GM20431 (cell line): ENCODE measurements around the gene DHX35.

Experiments used
- in situ Hi-C: fragments of 300-500 bp; cut with MseI, MboI; formaldehyde crosslinking; loops from one replicate; pipeline ENCODE4 v1.15.0; 2020; ENCODE audit warnings: low sequenced_read_pairs; ENCODE audit not compliant: unreplicated experiment

DHX35 gene, protein sequence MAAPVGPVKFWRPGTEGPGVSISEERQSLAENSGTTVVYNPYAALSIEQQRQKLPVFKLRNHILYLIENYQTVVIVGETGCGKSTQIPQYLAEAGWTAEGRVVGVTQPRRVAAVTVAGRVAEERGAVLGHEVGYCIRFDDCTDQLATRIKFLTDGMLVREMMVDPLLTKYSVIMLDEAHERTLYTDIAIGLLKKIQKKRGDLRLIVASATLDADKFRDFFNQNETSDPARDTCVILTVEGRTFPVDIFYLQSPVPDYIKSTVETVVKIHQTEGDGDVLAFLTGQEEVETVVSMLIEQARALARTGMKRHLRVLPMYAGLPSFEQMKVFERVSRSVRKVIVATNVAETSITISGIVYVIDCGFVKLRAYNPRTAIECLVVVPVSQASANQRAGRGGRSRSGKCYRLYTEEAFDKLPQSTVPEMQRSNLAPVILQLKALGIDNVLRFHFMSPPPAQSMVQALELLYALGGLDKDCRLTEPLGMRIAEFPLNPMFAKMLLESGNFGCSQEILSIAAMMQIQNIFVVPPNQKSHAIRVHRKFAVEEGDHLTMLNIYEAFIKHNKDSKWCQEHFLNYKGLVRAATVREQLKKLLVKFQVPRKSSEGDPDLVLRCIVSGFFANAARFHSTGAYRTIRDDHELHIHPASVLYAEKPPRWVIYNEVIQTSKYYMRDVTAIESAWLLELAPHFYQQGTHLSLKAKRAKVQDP

DNA sequence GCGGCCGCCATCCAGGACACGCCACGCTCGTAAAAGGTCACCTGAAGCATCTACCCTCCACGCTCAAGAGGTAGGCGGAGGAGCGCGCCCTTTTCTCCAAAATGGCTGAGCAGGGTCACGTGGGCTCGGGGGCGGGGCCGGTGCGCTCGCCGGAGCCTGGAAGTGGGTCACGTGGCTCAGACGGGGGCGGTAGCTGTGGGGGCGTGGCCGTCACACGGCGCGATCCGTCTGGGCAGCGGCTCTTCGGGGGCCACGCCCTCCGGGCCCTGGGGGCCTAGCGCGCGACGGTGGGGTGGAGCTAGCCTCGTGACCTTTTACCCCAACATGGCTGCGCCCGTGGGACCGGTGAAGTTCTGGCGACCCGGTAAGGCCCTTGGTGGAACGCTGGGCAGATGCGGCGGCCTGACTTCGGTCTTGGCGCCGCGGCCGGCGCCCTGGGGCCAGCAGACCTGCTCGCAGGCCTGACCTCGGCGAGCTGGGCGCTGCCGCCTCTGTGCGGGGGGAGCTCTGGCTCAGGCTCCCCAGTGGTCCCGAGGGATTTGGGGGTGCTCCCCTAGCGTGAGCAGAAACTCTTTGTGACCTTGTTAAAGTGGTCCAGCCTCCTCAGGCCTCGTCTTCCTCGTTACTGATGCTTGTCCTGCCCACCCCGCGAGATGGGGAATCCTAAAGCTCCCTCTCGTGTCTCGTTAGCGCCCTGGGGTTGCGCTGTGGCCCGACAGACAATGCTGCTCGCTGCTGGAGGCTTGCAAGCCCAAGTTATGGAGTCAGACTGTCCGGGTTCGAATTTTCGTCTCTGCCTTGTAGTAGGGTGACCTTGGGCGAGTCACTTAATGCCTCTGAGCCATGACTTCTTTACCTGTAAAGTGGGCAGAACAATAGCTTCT lies at the start of gene DHX35:
TSS of gene DHX35 (plus strand) at position 301 of the 884 bp plus-strand sequence. CDS start at position 325, 24 bp downstream.
- in situ Hi-C loops, result no loop called here

DNA sequence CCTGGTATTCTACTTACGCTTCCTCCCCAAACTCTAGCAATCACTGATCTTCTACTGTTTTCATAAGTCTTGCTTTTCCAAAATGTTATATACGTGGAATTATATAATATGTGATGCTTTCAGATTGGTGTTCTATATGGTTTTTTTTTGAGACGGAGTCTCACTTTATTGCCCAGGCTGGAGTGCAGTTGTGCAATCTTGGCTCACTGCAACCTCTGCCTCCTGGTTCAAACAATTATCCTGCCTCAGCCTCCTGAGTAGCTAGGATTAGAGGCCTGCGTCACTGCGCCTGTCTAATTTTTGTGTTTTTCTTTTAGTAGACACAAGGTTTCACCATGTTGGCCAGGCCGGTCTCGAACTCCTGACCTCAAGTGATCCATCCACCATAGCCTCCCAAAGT lies 46.8 kb upstream of the DHX35 start:
- in situ Hi-C loops, result loop anchor here (25.0 kb wide), 1 partner anchor 253 kb away; no protein-coding TSS in a partner anchor

- in situ Hi-C loops, result loop anchor here (25.0 kb wide), 1 partner anchor 255 kb away; no protein-coding TSS in a partner anchor
Measured at GRCh38 chr20:38917657-38918056, 44.5 kb upstream of the DHX35 start.

DNA sequence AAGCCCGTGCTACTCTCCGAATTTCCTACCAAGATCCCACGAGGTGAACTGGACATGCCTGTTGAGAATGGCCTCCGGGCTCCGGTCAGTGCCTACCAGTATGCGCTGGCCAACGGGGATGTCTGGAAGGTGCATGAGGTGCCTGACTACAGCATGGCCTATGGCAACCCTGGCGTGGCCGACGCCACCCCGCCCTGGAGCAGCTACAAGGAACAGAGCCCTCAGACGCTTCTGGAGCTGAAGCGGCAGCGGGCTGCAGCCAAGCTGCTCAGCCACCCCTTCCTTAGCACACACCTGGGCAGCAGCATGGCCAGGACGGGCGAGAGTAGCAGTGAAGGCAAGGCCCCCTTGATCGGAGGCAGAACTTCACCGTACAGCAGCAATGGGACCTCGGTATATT lies 44.0 kb upstream of the DHX35 start:
- in situ Hi-C loops, result loop anchor here (25.0 kb wide), 1 partner anchor 256 kb away; no protein-coding TSS in a partner anchor

- in situ Hi-C loops, result loop anchor here (25.0 kb wide), 1 partner anchor 257 kb away; no protein-coding TSS in a partner anchor
Measured at GRCh38 chr20:38919683-38920082, 42.5 kb upstream of the DHX35 start.

DNA sequence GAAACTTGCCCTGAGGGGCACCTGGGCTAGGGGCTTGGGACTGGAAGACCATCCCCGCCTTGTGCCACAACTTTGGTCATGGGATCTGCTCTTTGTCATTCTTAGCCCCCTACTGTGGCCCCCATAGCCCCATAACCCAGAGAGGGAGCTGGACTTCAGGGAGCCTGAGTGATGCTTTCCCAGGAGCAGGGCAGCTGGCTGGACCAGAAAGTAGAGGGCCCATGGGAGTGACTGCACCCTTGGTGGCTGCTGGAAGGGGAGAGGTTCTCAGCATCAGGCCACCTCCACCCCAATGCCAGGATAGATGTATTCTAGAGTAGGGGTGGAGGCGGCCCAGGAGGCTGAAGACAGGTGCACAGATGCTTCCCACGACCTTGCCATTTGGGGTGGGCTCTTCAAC lies 41.7 kb upstream of the DHX35 start:
- in situ Hi-C loops, result loop anchor here (25.0 kb wide), 1 partner anchor 258 kb away; no protein-coding TSS in a partner anchor

- in situ Hi-C loops, result loop anchor here (25.0 kb wide), 1 partner anchor 259 kb away; no protein-coding TSS in a partner anchor
Measured at GRCh38 chr20:38920851-38921250, 41.3 kb upstream of the DHX35 start.

DNA sequence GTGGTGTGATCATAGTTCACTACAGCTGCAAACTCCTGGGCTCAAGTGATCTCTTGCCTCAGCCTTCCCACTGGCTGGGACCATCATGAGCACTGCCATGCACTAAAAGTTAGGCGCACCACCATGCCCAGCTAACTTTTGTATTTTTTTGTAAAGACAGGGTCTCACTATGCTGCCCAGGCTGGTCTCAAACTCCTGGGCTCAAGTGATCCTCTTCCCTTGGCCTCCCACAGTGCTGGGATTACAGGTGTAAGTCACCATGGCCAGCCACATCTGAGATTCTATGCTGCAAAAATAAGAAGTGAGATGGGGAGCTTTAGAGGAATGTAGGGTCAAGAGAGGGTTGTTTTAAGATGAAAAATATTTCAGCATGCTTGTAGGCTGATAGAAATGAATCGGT lies 37.4 kb upstream of the DHX35 start:
- in situ Hi-C loops, result loop anchor here (25.0 kb wide), 1 partner anchor 262 kb away; no protein-coding TSS in a partner anchor

DNA sequence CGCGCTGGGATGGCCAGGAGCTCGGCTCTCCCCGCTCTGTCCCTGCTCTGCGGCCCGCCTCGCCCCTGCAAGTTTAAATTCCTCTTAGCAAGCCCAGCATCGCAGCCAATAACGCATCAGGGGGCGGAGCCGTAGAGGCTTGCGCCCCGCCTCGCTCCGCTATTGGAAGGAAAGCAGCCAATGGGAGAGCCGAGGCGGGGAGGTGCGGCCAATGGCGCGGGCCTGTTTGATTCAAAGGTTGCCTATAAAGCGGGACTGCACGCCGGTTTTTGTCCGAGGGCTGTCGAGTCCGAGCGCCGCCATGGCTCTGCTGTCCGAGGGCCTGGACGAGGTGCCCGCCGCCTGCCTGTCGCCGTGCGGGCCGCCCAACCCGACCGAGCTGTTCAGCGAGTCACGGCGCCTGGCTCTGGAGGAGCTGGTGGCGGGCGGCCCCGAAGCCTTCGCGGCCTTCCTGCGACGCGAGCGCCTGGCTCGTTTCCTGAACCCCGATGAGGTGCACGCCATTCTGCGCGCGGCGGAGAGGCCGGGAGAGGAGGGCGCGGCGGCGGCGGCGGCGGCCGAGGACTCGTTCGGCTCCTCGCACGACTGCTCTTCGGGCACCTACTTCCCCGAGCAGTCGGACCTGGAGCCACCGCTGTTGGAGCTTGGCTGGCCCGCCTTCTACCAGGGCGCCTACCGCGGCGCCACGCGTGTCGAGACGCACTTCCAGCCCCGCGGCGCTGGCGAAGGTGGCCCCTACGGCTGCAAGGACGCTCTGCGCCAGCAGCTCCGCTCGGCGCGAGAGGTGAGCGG lies 35.8 kb upstream of the DHX35 start, which contains the start of gene FAM83D:
TSS of gene FAM83D (plus strand) at position 276 of the 792 bp plus-strand sequence. CDS start at position 302, 26 bp downstream.
- in situ Hi-C loops, result no loop called here

GRCh38 chr20:38926934-38927616 lies 35.1 kb upstream of the DHX35 start:
- in situ Hi-C loops, result no loop called here

- in situ Hi-C loops, result no loop called here
Measured at GRCh38 chr20:38927902-38928578, 34.1 kb upstream of the DHX35 start.

- in situ Hi-C loops, result no loop called here
Measured at GRCh38 chr20:38930242-38930569, 31.9 kb upstream of the DHX35 start.

GRCh38 chr20:38931984-38932383 lies 30.2 kb upstream of the DHX35 start:
- in situ Hi-C loops, result no loop called here

DNA sequence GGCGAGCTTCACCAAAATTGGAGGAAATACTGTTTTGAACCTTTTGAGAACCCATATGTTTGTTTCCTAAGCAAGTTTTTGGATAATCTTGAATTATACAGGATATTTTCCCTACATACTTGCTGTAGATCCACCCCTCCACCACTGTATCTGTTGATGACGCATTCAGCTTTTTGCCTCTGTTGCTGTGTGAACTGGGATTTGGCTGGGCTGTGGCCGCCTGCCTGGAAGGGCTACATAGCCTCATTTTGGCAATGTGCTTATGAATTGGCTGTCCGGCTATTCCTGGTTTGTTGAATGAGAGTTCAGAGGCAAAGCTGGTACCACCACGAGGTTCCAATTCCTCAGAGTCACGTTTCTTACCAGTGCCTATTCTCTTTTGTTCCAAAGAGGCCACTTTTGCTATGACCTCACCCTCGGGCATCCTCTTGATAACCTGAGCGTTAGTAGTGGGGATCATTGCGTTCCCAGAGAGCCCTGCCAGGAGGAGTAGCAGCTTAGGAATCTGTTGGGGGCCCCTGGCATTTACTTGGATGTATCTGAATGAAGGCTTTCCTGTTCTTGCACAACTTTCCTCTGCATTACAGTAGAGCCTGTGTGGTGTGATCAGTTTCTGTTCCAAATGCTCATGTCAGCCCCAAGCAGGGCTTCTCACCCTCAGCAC lies 29.6 kb upstream of the DHX35 start:
- in situ Hi-C loops, result no loop called here

DNA sequence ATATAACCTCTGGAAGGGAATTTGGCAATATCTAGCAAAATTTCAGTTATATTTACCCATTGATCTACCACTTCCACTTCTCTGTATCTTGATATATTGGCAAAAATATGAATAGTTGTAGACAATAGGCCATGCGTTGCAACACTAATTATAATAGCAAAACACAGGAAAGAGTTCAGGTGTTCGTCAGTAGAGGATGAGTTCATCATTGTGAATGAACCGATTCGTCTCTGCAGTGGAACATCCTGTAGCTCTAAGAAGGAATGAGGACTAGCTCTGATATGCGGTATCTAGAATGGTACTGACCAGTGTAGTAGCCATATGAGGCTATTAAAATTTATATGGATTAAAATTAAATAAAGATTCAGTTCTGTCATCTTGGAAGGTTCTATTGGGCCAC lies 27.6 kb upstream of the DHX35 start:
- in situ Hi-C loops, result no loop called here

DNA sequence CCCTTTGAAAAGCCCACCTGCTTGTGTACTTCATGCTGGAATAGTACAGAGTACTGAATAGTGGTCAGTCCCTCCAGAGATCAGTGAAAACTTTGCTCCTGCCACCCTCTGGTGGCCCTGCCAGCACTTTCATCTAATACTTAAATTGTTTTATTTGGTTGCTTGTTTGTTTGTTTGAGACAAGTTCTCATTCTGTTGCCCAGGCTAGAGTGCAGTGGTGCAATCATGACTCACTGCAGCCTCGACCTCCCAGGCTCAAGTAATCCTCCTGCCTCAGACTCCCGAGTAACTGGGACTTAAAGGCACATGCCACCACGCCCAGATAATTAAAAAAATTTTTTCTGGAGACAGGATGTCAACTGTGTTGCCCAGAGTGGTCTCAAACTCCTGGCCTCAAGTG lies 26.9 kb upstream of the DHX35 start:
- in situ Hi-C loops, result no loop called here

- in situ Hi-C loops, result no loop called here
Measured at GRCh38 chr20:38935967-38936407, 26.2 kb upstream of the DHX35 start.

- in situ Hi-C loops, result no loop called here
Measured at GRCh38 chr20:38937000-38937399, 25.1 kb upstream of the DHX35 start.
